ENCODE data around the gene FREM1. TPM values are rescaled to one million over a fixed set of nuclear protein-coding genes. Genes with fewer than 3 reads are reported as not detected.

The FREM1 gene
- total RNA-seq, 1 donor from 2014 or later: not detected

GRCh38 chr9:14941501-14942405 lies 31.5 kb upstream of the FREM1 start:
- H3K9me3 Mint-ChIP-seq: no peaks in the 10 kb centered on the region
- ChIA-PET POLR2A (no interaction called here), CTCF (no interaction called here)
- intact Hi-C loops (cut with micrococcal nuclease): no loop called here
- DNase-seq: no peak
- no peaks in the 10 kb centered on the region for H3K4me1 Mint-ChIP-seq
- ATAC-seq (ENCODE audit: low read depth): no peak
- no peaks in the 10 kb centered on the region for H3K36me3 Mint-ChIP-seq (ENCODE audit: low read depth)
- no peak overlapping the region for H3K4me3 Mint-ChIP-seq
- TF ChIP-seq CTCF (IDR thresholded peaks at IDR 0.05): no peak
- no peak overlapping the region for H3K27ac Mint-ChIP-seq
- H3K27me3 Mint-ChIP-seq: no peaks in the 10 kb centered on the region

- Mint-ChIP-seq H3K27me3 (no peaks in the 10 kb centered on the region), H3K9me3 (no peaks in the 10 kb centered on the region), H3K27ac (no peak overlapping the region), H3K4me3 (no peak overlapping the region), H3K4me1 (no peaks in the 10 kb centered on the region), H3K36me3 (ENCODE audit: low read depth) (no peaks in the 10 kb centered on the region)
- no peak for TF ChIP-seq CTCF (IDR thresholded peaks at IDR 0.05)
- ChIA-PET CTCF (no interaction called here), POLR2A (no interaction called here)
- intact Hi-C loops (cut with micrococcal nuclease): no loop called here
- DNase-seq (no peak), ATAC-seq (ENCODE audit: low read depth) (no peak)
Observed at GRCh38 chr9:14939378-14939777, 29.1 kb upstream of the FREM1 start.

GRCh38 chr9:14937216-14937615 lies 27.0 kb upstream of the FREM1 start:
- no peak for TF ChIP-seq CTCF (IDR thresholded peaks at IDR 0.05)
- DNase-seq (no peak), ATAC-seq (ENCODE audit: low read depth) (no peak)
- no peaks in the 10 kb centered on the region for H3K36me3 Mint-ChIP-seq (ENCODE audit: low read depth)
- POLR2A ChIA-PET: no interaction called here
- CTCF ChIA-PET: no interaction called here
- H3K4me3 Mint-ChIP-seq: no peak overlapping the region
- H3K27ac Mint-ChIP-seq: no peak overlapping the region
- no peaks in the 10 kb centered on the region for H3K27me3 Mint-ChIP-seq
- H3K9me3 Mint-ChIP-seq: no peaks in the 10 kb centered on the region
- intact Hi-C loops (cut with micrococcal nuclease): no loop called here
- H3K4me1 Mint-ChIP-seq: no peaks in the 10 kb centered on the region

GRCh38 chr9:14936491-14936890 lies 26.3 kb upstream of the FREM1 start:
- CTCF ChIA-PET: no interaction called here
- H3K4me1 Mint-ChIP-seq: no peaks in the 10 kb centered on the region

GRCh38 chr9:14935964-14936363 lies 25.7 kb upstream of the FREM1 start:
- H3K9me3 Mint-ChIP-seq: no peaks in the 10 kb centered on the region
- H3K27ac Mint-ChIP-seq: no peak overlapping the region
- H3K4me1 Mint-ChIP-seq: no peaks in the 10 kb centered on the region
- CTCF ChIA-PET: no interaction called here
- H3K27me3 Mint-ChIP-seq: no peaks in the 10 kb centered on the region
- ATAC-seq (ENCODE audit: low read depth) (no peak), DNase-seq (no peak)
- intact Hi-C loops (cut with micrococcal nuclease): no loop called here
- no peaks in the 10 kb centered on the region for H3K36me3 Mint-ChIP-seq (ENCODE audit: low read depth)
- no peak for TF ChIP-seq CTCF (IDR thresholded peaks at IDR 0.05)
- POLR2A ChIA-PET: no interaction called here
- no peak overlapping the region for H3K4me3 Mint-ChIP-seq

More at GRCh38 chr9:14936491-14936890, 26.3 kb upstream of the FREM1 start:
- TF ChIP-seq CTCF (IDR thresholded peaks at IDR 0.05): no peak
- Mint-ChIP-seq H3K36me3 (ENCODE audit: low read depth) (no peaks in the 10 kb centered on the region), H3K4me3 (no peak overlapping the region), H3K9me3 (no peaks in the 10 kb centered on the region), H3K27ac (no peak overlapping the region), H3K27me3 (no peaks in the 10 kb centered on the region)
- ATAC-seq (ENCODE audit: low read depth) (no peak), DNase-seq (no peak)
- intact Hi-C loops (cut with micrococcal nuclease): no loop called here
- POLR2A ChIA-PET: no interaction called here

Measured in activated B cell treated with CpG ODN at 0.5 μM for 24 hours (primary cell).